HK-2 (cell line): ENCODE results near the gene SRC.

Experiments
- DNase-seq: peaks from one replicate; pipeline ENCODE4 v3.0.0-alpha.2; 2018; ENCODE audit not compliant: unreplicated experiment

The SRC gene

DNA sequence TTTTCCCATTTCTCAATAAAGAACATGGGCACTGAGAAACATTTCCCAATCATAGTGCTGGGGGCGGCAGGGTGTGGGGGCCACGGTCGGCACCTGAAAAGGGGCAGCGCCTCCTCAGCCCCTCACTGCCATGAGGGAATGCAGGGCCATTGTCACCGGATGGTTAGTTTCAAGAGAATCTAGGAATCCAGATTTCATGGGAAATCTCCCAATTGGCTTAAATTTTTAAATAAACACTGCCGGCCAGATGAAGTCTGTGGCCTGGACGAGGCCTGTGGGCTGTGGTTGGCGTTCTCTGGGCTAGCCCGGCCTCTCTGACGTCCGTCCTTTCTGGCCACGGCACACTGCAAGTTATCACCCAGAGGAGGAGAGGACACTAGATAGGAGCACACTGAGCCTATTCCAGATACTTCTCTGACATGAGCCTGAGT lies 30.9 kb upstream of the SRC start:
- DNase-seq: no peak

DNA sequence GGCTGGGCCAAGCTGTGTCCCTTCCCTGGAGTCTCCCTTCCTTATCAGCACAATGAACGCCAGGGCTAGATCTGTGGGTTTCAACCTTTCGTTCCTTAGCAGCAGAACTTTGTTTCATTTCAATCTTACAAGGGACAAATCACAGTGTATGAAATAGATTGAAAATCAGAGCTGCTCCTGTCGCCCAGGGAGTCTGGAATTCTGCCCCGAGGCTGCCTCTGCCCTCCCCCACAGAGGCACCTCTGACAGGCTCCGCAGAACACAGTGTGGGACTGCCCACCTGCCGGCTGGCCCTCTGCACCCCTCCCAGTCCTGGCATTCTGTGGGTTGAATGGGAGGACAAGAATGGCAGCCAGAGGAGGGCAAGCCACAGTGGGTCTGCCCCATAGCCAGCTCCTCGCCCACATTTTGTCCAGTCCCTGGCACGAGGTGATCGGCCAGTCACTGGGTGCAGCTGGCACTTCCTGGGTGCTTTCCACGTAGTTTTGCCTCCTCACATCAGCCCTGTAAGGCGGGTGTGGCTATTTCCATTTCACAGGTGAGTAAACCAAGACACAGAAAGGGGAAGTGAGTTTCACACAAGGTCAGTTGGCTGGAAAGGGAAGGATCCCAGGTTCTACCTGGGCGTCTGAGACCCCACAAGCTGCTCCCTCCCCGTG lies 30.4 kb upstream of the SRC start:
- no peak for DNase-seq

DNA sequence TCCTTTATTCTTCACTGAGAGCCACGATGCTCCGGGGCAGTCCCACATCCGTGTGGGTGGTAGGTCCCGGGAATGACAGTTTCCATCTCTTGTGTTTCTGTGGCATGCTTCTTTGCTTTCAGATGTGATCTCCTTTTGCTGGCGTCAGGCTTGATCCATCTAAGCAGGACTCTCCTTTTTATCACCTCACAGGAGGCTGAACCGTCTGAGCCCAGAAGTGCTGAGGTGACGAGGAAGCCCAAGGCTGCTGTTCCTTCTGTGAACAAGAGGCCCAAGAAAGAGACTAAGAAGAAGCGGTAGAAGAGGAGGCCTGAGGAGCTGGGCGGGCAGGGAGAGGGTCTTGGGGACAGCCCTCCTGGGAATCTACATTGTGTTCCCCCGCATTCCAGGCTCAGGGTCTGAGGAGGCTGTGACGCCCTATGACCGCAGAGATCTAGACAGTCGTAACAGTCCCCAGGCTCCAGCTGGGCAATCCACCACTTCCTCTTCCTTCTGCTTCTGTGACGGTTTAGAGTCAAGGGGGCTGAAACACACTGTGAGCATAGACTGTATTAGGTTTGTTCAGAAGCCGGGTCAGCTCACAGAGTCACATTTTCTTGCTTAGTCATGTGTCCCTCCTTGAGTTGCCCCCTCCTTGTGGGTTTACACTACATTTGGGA lies 29.7 kb upstream of the SRC start:
- DNase-seq: no peak

DNA sequence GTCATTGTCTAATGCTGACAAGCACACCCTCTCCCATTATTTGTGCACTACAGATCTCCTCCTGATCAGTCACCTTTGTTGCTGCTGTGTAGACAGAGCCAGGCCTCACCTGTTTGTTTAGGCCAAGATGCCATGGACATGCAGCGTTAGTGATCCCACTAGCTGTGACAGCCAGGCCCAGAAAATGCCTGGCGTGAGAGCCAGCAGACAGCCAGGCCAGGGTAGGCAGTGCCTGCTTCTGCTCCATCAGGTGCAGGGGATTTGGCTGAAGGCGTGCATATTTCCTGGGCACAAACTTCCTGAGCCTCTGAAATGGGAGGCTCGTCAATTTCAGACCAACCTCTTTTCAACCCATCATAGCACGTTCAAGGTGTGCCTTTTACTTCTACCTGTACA lies 29.2 kb upstream of the SRC start:
- no peak for DNase-seq

DNA sequence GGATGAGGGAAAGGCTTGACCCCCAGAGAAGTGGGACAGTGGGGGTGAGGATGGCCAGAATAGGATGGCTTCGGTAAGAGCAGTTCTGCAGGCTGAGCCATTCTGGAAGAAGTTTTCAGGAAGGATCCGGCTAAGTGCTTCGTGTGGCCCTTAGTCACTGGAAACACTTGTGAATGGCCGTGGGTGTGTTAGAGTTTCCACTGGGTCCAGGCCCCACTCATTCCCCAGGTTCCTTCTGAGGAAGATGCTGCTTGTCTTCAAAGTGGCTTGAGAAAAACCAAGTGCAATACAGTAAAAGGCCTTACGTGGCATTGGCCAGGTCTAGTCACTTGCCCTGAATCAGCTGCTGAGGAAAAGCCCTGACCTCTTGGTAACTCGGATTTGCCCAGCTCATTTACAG lies 28.6 kb upstream of the SRC start:
- no peak for DNase-seq

DNA sequence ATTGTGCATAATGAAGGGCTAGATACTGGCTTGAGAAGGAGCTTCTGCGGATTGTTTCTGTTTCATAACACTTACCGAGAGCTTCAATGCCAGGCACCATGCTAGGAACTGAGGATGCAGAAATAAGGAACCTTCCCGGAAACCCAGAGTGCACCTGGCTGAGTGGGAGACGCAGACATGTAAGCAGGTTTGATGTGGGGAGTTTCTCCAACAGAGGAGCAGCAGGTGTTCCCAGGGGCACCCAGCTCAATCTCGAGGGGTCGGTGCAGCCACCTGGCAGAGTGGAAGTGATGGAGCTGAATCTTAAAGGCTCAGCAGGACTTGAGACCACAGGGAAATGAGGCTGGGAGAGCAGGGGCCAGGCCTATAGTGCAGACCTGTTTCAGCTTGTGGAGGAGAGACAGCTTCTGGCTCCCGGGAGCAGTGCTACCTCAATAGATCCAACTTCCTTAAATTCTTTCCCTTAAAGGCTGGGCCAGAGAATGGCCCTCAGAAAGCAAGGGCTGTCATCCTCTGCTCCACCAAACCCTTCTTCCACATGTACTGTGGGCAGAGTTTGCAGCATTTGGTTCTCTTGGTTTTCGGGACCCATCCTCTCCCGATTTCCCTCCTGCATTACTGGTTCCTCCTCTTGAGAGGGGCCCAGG lies 27.8 kb upstream of the SRC start:
- no peak for DNase-seq

DNA sequence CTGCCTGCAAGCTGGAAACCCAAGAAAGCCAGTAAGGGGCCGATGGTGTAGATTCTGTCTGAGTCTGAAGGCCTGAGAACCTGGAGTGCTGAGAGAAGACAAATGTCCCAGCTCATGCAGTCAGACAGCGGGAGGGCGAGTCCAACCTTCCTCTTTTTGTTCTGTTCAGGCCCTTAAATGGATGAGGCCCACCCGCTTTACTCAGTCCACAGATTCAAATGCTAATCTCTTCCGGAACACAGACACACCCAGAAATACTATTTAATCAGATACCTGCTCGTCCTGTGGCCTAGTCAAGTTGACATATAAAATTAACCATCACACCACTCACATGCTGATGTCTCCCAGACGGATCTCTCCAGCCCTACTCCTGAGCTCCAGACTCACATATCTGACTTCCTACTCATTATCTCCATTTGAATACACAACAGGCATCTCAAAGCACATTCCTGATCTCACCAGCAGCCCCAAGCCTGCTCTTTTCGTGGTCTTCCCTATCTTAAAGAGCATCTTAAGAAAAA lies 26.7 kb upstream of the SRC start:
- peak; percentile 36 for DNase-seq

DNA sequence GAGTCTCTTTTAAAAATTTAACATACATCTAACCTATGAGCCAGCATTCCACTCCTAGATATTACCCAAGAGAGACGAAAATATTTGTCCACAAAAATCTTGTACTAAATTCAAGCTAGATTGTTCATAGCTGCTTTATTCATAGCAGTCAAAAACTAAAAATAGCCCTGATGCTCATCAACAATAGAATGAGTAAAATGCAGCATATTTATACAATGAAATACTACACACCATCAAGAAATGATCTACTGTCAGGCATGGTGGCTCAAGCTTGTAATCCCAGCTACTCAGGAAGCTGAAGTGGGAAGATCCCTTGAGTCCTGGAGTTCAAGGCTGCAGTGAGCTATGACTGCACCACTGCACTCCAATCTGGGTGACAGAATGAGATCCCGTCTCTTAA lies 22.0 kb upstream of the SRC start:
- no peak for DNase-seq

DNA sequence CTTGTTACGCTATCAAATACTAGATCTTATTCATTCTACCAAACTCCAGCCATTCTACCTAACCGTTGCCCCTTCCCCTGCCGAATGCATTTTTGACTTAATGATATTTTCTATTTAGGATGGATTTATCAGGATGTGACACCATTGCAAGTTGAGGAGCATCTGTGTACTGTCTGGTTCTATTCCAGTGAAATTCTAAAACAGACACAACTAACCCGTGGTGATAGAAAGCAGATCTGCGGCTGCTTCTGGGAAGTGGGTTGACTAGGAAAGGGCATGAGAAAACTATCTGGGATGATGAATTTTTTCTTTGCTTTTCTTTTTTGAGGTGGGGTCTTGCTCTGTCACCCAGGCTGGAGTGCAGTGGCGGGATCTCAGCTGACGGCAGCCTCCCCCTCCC lies 20.7 kb upstream of the SRC start:
- DNase-seq: no peak

DNA sequence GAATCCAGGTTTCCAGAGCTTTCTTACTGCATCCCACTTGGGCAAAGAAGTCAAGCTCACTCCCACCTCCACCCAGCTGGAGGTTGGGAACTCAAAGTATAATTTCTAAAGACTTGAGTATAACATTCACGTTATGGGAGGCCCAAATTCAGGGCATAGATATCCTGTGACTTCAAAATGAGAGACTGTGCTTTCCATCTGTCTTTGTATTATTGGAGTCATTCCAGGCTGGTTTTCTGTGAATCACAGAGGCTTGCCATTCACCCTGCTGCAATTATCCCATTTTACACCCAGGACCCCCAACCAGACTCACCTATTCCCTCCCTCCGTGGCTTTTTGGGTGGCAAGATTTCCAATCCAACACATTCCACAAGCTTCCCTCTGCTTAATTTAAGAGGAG lies 19.3 kb upstream of the SRC start:
- no peak for DNase-seq

DNA sequence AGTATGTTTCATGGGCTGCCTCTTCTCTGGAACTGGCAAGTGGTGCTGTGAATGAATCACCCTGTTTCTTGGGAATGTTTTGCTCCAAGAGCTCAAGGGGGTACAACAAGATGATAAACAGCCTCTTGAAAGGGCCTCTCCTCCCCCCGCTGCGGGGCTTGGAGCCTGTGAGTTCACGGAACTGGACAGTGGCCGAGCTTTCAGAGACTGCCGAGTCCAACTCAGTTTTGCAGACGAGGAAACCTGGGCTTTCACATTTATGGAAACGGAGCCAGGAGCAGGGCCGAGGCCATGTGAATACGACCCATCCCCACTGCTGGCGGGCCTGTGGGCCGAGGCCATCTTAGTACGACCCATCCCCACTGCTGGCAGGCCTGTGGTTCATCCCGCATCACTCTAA lies 18.2 kb upstream of the SRC start:
- DNase-seq: no peak

DNA sequence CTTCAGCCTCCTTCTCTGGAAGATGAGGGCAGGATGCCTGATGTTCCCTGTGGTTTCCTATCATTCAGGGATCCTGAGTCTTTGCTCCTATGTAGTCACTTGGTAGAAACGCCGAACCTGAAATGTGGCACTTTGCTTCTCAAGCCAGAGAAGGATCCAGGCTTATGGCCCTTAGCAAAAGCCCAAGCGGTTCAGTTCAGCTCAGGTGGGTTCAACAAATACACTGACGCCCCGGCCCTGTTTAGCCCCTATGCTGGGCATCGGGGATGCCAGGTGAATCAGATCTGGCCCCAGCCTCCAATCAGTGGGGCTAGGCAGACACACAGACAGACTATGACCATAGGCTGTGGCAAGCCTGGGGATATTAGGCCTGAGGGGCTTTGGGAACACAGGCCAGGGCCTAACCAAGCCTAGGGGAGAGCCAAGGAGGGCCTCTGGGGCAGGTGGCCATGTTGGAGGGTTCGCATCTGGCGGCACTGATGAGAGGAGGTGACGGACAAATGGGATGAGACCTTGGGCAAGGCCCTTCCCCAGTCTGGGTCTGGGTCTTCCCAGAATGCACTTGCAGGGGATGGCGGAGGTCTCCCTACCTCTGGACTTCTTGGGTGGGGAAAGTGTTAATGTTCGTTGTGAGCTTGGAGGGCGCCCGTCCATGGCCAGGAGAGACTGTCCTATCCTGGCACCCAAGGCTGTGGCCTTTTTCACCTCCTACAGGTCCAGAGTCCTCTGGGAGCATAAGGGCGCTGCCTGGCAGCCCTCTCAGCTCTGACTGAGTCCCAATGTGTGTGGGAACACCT lies 17.6 kb upstream of the SRC start:
- DNase-seq: no peak

DNA sequence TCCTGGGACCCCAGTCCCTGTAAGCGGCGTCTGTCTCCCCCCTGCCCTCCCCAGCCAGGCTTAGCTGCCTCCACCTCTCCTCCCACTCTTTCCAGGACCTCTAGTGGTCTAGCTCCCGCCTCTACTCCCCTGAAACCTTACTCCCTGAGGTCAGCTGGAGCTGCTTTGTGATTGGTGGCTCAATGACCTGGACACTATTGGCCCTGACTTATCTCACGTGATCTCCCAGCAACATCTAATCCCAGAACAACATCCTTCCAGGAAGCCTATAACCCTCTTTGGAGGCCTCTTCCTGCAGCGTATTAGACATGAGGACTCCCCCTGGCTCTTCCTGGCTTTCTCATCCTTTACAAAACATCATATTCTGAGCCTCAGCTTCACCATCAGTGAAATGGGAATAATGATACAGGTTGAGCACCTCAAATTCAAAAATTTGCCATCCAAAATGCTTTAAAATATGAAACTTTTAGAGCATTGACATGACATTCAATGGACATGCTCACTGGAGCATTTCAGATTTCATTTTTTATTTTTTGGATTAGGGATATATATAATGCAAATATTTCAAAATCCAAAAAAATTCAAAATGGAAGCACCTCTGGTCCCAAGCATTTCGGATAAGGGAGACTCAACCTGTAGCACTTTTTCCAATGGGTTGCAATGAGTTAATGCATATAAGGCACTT lies 16.3 kb upstream of the SRC start:
- DNase-seq: no peak

DNA sequence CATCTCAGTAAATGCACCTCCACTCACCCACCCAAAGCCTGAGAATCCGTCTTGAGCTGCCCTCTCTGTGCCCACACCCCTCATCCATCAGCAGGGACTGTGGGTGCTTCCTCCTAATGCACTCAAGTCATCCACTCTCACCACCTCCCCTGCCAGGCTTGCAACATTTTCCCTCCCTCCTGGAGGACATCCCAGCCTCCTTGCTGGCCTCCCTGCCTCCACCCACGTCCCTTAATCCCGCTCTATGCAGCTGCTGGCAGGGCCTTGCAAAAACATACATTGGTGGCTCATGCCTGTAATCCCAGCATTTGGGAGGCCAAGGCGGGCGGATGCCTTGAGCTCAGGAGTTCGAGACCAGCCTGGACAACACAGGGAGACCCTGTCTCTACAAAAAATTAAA lies 15.6 kb upstream of the SRC start:
- DNase-seq: no peak

DNA sequence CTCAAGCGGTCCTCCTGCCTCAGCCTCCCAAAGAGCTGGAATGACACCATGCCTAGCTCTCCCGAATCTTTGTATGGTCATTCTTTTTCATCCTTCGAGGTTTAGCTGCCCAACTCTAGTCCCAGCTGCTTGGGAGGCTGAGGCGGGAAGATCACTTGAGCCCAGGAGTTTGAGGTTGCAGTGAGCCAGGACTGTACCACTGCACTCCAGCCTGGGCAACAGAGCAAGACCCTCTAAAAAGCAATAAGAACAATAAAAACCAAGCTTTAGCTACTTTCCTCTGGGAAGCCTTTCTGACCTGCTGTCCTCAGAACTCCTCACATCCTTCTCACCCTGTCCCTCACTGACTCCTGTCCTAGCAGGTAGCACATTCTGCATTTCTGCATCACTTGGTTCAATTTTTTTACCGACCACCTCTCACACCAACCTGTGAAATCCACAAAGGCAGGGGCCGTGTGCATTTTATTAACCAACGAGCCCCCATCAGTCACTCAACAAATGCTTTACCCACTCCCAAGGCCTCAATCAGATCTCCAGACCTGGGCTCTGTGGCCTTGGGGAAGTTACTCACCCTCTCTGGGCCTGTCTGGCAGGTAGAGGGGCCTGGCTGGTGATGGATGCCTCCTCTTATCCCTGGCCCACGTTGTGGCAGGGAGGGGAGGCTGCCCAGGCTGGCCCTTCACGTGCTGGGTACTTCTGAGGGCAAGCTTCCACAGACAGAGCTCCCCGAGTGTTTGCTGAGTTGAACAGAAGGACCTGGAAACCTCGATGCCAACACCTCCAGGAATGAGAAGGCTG lies 14.7 kb upstream of the SRC start:
- DNase-seq: no peak

DNA sequence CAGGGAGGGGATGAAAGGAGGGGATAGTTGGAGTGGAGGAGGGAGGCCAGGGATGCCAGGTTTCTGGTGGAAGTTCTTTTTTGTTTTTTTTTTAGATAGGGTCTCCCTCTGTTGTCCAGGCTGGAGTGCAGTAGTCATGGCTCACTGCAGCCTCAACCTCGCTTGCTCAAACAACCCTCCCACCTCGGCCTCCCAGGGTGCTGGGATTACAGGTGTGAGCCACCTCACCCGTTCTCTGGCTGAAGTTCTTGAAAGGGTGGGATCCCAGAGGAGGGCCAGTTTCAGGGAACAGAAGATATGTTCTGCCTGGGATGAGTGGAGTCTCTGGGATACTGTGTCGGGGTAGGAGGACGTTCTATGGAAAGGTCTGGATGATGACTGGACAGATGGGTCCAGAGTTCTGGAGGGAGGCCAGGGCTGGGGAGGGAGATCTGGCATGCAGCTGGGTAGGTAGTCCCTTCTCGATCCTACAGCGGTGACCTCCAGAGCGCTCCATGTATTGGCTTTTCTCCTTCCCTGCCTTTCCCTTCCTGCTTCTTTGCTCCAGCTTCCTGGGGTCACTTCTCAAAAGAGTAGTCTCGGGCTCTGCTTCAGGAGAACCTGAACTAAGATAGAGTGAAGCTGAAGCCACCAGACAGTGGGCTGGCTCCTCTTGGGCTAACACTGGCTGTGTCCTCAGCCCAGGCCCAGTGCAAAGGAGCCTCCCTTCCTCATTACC lies 12.7 kb upstream of the SRC start:
- no peak for DNase-seq

DNA sequence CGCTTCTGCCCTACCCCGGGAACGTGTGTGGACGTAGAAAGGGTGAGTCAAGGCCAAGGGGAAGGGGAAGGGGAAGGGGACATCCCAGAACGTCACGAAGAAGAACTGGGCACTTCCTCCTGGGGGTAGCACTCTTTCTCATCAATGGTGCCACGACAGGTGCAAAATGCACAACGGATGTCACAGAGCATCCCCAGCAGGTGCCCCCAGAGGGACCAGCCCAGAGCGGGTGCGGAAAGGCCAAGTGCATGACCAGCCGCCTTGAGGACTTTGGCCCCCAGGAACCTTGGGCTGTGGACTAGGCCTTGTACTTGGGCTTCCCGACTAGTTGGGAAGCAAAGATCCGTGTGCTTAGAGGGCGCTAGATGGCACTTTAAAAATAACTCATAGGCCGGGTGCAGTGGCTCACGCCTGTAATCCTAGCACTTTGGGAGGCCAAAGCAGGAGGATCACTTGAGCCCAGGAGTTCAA lies 12.1 kb upstream of the SRC start:
- no peak for DNase-seq

DNA sequence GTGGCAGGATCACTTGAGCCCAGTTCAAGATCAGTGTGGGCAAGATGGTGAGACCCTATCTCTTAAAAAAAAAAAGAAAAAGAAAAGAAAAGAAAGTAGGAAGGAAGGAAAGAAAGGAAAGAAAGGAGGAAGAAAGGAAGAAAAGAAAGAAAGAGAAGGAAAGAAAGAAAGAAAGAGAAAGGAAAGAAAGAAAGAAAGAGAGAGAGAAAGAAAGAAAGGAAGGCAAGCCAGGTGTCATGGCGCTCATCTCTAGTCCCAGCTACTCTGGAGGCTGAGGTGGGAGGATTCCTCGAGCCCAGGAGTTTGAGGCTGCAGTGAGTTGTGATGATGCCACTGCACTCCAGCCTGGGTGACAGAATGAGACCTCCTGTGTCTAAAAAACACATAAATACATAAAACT lies 11.5 kb upstream of the SRC start:
- no peak for DNase-seq

DNA sequence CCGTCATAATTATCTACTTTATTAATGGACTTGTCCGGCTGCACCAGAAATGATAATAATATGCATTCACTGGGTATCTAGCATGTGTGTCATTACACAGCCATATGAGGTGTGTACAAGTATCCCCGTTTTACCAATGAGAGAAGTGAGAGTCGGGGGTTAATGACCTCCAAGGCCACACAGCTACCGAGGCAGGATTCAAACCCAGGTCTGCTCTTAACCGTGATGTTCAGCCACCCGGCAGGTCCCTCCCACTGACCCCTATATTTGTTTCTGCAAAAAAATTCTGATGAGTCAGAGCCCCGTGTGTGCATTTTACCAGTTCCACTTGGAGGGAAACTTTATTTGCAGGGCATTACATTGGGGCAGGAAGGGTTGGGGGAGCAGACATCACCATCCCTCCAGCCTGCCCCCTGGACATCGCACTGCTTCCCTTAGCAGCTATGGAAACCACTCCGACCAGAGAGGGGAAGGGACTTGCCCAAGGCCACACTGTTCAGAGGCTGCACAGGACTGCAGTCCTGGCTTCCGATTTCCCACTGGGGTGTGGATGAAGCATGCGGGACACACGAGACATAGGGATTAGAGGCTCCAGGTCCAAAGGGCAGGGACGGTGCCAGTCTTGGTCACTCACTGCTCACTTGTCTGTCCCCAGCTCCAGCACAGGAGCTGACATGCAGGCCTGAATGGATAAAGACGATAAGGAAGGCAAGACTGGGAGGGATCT lies 10.1 kb upstream of the SRC start:
- DNase-seq: no peak
